ENCODE data around the gene DDX17.

DDX17 gene

GRCh38 chr22:38465673-38466490 lies 40.2 kb downstream of the DDX17 start:
- DNase-seq: no peak

GRCh38 chr22:38464992-38465672 lies 41.0 kb downstream of the DDX17 start:
- DNase-seq: no peak

GRCh38 chr22:38462960-38463784 lies 42.9 kb downstream of the DDX17 start:
- no peak for DNase-seq

GRCh38 chr22:38461414-38462081 lies 44.6 kb downstream of the DDX17 start:
- peak; percentile 15 for DNase-seq

DNA sequence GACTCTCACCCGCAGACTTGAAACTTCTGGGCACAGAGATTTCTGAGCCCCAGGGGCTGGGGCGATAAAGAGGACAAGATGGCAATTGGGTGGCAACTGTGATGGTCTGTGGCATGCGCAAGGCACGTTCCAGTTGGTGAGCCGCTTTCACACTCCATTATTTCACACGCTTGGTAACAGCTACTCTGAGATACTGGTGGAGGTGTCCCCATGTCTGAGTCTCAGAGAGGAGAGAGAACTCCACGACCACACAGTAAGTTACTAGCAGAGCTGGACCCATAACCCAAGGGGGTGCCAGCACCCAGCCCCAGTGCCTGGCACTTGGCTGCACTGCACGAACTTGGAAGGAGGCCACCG lies 45.1 kb downstream of the DDX17 start:
- DNase-seq: no peak

DNA sequence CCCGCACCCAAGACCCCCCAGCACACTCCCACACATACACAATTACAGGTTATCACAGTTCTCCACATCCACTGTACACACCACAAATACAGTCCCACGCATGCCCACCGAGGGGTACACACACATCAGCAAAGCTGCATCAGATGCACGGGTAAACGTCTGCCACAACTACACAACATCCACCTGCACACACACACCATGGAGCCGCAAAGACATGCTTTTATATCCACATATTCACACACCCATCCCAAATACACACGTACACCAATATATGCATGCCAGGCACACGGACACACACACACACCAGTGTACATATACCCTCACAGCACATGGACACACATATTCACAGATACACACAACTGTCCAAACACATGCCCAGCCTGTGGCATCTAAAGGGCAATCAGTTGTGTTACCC lies 45.7 kb downstream of the DDX17 start:
- no peak for DNase-seq

- no peak for DNase-seq
Observed at GRCh38 chr22:38456841-38457699, 49.0 kb downstream of the DDX17 start.

DNA sequence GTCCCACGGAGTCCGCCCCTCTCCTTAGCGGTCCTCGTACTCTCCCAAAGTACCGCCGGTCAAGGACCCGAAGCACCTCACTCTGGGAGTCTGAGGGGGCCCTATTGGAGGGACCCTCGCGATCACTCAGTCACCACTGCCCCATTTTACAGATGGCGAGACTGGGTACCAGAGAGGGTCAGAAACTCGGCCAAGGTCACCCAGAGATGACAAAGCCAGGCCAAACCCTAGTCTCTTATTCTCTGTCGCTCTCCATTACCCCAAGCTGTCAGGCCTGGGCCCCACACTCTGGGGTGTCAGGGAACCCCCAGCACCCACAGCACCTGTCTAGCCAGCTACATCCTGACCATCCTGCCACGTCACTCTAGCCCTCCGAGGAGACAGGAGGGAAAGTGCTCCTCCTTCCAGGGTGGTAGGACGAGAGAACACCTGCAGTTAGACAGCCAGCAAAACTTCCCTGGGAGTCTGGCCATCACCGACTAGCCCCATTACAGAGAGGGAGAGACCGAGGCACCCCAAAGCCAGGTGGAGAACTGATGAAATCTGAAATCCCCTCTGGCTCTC lies 49.8 kb downstream of the DDX17 start:
- DNase-seq: no peak

DNA sequence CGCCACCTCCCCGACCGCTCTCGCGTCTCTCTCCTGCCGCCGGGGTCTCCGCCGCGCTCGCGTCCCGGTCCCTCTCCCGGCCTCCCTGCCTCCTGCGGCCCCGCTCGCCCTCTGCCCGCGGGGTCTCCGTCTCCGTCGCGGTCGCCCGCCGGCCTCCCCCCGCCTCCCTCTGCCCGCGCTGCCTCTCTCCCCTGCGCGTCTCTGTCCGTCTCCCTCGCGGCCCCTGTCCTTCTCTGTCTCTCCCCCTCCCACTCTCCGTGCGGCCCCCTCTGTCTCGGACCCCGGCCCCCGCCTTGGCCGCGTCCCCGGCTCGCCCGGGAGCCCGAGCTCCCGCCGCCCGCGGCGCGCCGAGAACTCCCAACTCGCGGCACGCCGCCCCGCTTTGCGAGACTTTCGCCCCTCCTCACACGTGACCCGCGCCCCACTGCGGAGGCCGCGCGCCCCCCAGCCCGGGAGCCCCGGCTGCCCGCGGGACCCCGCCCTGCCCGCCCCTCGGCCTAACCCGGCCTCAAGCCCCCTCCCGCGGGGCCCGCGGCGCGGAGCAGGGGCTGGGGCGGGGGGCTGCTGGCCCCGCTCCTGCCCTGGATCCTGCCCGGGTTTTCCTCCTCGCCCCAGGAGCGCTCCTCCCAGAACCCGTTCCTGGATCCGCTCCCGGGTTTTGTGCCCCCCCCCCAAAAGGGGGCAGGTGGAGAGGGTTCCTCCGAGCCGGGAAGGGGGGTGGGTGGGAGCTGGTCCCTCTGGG lies 50.4 kb downstream of the DDX17 start:
- DNase-seq: no peak

- DNase-seq: no peak
Observed at GRCh38 chr22:38455076-38455529, 51.0 kb downstream of the DDX17 start, which contains the start of gene KCNJ4. TSS of gene KCNJ4 (minus strand) at chr22:38455199. CDS start at chr22:38428132, 27,067 bp downstream.

GRCh38 chr22:38454353-38455075 lies 51.6 kb downstream of the DDX17 start:
- DNase-seq: no peak

- no peak for DNase-seq
Observed at GRCh38 chr22:38453996-38454352, 52.1 kb downstream of the DDX17 start.

GRCh38 chr22:38453066-38453672 lies 52.9 kb downstream of the DDX17 start:
- no peak for DNase-seq

GRCh38 chr22:38452373-38453065 lies 53.6 kb downstream of the DDX17 start:
- DNase-seq: no peak

DNA sequence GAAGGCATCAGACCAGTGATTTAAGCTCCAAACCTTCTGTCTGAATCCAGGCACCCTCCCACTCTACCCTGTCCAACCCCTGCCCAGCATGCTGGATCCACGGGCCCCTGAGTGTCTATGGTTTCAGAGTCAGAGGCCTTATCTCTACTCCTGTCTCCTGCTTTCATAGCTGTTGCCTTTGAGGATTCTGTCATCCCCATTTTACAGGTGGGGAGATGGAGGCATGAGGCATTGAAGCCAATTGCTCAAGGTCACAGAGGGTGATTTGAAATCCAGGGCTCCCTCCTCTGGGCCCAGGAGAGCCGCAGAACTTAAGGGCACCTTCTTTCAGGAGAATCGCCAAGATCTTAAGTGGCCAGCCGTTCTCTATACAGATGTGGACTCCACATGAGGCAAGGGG lies 54.2 kb downstream of the DDX17 start:
- DNase-seq: no peak

DNA sequence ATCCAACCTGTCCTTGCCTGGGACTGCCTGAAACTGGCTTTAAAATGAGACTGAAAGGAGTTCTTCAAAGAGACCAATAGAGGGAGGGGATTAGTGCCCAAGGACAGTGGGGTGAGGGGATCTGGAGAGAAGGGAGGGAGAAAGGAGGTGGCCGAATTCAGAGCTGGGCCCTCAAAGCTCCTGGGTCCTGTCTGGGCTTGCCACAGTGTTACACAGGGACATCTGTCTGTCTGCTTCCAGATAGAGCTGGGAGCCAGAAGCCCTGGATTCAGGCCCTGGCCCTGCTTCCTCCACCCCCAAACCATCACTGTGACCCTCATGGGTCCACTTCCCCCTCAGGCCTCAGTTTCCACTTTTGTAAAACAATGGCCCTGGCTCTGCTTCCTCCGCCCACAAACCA lies 54.7 kb downstream of the DDX17 start:
- no peak for DNase-seq

- no peak for DNase-seq
Observed at GRCh38 chr22:38450234-38450797, 55.8 kb downstream of the DDX17 start.

- no peak for DNase-seq
Observed at GRCh38 chr22:38449776-38450175, 56.3 kb downstream of the DDX17 start.
